Measurements from ENCODE around the gene ARMC9.
"Not testable (repeated sequence)": the region's sequence is repeated elsewhere in the genome, so short reads cannot be mapped to it uniquely, and the experiment has no call there.

- TF ChIP-seq, protein P1, sequence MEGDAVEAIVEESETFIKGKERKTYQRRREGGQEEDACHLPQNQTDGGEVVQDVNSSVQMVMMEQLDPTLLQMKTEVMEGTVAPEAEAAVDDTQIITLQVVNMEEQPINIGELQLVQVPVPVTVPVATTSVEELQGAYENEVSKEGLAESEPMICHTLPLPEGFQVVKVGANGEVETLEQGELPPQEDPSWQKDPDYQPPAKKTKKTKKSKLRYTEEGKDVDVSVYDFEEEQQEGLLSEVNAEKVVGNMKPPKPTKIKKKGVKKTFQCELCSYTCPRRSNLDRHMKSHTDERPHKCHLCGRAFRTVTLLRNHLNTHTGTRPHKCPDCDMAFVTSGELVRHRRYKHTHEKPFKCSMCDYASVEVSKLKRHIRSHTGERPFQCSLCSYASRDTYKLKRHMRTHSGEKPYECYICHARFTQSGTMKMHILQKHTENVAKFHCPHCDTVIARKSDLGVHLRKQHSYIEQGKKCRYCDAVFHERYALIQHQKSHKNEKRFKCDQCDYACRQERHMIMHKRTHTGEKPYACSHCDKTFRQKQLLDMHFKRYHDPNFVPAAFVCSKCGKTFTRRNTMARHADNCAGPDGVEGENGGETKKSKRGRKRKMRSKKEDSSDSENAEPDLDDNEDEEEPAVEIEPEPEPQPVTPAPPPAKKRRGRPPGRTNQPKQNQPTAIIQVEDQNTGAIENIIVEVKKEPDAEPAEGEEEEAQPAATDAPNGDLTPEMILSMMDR (IDR thresholded peaks at IDR 0.05) = not testable (repeated sequence)
- not testable (repeated sequence) for TF ChIP-seq EP300, POLR2AphosphoS5, POLR2A (IDR thresholded peaks at IDR 0.05)
These were observed 209.3 kb downstream of the ARMC9 start for GRCh38 chr2:231407686-231408085.
